Parietal lobe (tissue), 1 donor: ENCODE measurements around the gene EXOC3L4. TPM values are rescaled to one million over a fixed set of nuclear protein-coding genes. Genes with fewer than 3 reads are reported as not detected.

Experiments
- total RNA-seq: library from RNA; depleted of rRNA; stranded (reverse); fragments of >200 nt; gene quantifications from one replicate; pipeline ENCODE4 v1.2.3, GENCODE V29; 2014

Gene EXOC3L4
- total RNA-seq: not detected

DNA sequence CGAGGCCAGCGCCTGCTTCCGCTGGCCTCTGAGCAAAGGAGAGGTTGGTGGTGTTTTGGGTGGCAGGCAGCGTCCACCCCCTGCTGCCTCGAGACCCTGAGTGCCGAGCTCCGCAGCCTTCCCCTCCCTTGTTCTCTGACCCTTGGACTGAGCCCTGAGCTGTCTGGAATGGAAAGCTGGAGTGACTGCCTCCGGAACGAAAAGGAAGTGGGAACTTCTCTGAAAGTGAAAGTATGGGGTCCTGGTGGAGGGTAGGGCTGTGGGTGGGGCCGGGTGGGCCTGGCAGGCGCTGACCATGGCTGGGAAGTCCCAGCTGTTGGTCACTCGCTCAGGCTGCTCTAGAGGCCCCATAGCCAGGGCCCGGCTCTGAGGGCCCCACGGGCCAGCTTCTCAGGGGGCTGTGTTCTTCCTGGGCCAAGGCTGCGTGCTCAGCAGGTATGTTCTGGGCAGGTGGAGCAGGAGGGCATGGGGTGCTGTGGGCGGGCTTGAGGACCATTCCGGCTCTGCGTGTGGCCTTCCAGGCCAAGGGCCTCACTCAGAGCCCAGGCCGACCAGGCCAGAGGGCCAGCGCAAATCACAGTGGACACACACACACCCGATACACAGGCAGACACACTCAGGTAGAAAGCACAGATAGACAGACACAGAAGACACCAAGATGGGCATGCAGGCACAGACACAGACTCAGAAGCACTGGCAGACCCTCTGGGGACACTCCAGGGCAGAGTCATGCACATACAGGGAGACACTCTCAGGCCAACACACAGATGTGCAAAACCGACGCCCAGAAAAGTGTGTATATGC is at the start of gene EXOC3L4:
TSS of gene EXOC3L4 (plus strand) at position 320 of the 804 bp plus-strand sequence. CDS start 5,495 bp downstream, outside the sequence.

DNA sequence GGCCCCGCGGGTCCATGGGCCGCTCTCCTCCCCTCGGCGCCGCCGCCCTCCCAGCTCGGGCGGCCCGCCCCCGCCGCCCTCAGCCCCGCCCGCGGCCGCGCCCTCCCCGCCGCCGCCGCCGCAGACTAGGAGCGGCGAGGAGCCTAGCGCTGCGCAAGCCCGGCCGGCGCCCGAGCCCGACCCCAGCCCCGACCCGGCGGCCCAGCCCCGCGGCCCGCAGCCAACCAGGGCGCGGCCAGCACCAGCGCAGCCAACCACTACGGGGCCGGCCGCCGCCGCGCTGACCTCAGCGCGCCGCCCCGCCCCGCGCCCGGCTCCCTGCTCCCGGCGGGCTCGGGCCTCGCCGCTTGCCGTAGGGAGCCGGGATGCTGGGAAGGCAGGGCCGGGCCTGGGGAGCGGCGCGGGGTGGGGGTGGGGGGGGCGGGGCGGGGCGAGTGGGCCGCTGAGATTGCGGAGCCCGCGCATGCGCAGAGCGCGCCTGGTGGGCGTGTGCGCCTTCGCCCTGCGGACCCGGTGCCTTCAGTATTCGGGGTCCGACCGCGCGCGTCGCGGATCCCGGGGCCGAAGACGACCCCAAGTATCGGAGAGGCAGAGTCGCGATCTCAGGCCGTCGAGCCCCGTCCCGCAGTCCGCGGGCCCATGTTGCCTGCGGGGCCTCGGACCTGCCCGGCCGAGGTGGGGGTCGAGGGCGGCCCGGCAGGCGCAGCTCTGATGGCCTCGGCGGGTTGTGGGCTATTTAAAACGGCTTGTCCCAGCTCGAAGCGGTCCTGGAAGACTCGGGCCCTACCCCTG is 37.0 kb upstream of the EXOC3L4 start, which contains the start of gene CDC42BPB:
TSS of gene CDC42BPB (minus strand) at position 178 of the 792 bp plus-strand sequence. CDS start 376 bp downstream, outside the sequence.

DNA sequence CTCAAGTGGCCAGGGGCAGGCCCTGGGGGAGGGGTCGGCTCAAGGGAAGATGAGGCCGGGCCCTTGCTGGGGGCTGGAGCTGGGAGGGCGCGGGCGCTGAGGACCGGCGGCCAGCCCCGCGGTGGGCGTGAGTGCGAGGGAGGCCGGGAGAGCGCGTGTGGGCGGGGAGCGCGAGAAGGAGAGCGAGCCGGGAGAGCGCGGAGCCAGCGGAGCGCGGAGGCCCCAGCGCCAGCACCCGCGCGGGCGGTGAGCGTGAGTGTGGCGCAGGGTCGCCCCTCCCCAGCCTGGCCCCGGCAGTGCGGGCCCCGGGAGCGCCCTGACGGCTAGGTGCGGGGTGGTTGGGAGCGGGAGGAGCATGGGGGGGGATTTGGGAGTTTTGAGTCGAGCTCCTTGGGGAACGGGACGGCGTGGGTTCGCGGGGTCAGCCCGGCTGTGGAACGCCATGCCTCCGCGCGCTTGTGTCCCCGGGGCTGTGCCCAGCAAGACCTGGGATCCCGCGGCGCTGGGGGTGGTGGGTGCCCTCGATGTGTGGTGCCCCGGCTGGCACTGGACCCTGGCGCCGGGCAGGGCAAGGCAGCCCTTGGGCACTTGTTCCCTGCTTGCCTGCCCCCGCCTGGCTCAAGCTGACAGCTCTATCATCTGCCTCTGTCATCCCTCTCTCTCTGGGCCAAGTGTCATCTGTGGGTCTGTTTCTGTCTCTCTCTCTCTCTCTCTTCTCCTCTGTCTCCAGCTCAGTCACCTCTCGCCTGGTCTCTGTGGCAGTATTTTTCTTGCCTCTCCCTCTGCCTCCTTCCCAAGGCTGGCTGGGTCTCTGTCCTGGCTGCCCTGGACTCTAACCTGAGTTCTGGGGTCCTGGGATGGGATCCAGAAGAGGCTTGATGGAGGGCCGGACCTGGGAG is 10.3 kb upstream of the EXOC3L4 start, which contains the start of gene LBHD2:
TSS of gene LBHD2 (plus strand) at position 190 of the 899 bp plus-strand sequence. CDS start 1,803 bp downstream, outside the sequence.

DNA sequence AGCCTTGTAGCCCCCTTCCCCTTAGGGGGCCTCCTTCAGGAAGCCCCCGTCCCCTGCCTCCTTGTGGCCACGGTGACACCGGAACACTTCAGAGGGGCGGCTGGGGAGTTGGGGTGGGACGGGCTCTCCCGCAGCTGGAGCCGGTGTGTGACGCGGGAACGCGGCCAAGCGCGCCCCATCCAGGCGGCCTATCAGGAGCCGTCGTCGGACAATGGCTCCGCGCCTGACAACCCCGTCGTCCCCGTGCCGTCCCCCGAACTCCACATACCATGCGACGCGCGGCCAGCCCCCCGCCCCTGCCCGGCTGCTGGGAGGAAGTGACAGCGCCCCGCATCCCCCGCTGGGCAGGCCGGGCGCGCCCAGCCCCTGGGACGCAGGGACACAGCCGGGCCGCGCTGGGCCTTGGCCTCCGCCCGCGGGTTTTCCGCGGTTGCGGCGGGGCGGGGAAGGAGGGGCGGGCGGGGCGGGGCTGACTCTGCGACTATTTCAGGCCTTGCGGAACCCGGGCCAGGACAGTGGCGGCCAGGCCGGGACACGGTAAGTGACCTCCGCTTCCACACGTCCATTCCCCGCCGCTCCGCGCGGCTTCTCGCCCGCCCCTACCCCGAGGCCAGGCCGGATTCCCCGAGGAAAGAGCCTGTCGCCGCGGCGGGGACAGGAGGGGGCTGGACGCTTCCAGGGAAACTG is 28.6 kb downstream of the EXOC3L4 start, which contains the start of gene TNFAIP2:
TSS of gene TNFAIP2 (plus strand) at position 515 of the 687 bp plus-strand sequence. CDS start 2,997 bp downstream, outside the sequence.

Other genes starting within 250 kb of the EXOC3L4 start
- gene AMN, start 172.1 kb upstream of the EXOC3L4 start, total RNA-seq: not detected
- 142 TPM for gene CDC42BPB, start 37.2 kb upstream of the EXOC3L4 start, total RNA-seq
- not detected for gene LBHD2, start 10.5 kb upstream of the EXOC3L4 start, total RNA-seq
- gene TNFAIP2, start 28.7 kb downstream of the EXOC3L4 start, total RNA-seq: 9.4 TPM
- 186 TPM for gene EIF5, start 239.5 kb downstream of the EXOC3L4 start, total RNA-seq